ENCODE results near the gene LPAR5.
A peak's percentile ranks its signal among the peaks of the same experiment; 100 is the strongest.

Gene LPAR5

DNA sequence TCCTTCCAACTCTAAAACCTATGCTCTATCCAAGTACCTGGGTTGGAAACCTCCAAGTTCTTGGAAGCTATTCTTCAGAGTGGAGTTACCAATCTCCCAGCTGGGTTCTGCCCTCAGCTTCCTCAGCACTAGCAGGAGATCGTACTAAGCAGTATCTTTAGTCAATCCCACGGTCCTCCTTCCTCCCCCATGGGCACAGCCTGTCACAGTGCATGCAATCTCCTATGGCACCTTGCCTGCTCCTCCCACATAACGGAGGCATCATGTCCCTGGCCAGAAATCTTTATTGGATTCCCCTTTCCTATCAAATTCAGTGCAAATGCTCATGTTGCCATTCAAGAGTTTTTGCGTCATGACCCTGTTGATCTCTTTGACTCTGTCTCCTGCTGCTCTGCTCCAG lies 5.4 kb upstream of the LPAR5 start:
- no peak for DNase-seq
- in situ Hi-C loops (cut with HindIII; ENCODE audit: low pct_ligation_motif_present, low pct_unique_long_range_greater_than_20kb, low sequenced_read_pairs) = no loop called here

DNA sequence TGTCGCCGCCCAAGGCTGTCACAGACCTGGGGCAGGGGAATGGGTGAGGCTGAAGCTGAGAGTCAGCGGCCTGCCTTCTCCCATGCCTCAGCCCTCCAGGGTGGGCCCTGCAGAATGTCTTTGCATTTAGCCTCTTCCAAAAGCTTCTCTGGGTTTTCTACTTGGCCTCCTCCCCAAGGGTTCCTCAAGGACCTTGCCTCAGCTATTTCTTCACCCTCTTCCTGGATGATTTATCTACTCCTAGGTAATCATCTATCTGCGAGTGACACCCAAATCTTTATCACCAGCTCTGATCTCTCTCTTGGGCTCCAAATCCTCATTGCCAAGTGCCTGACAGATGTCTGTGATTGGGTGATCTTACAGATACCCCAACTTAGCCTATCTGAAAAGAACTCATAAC lies 4.7 kb upstream of the LPAR5 start:
- in situ Hi-C loops (cut with HindIII; ENCODE audit: low pct_ligation_motif_present, low pct_unique_long_range_greater_than_20kb, low sequenced_read_pairs) = no loop called here
- DNase-seq = no peak

DNA sequence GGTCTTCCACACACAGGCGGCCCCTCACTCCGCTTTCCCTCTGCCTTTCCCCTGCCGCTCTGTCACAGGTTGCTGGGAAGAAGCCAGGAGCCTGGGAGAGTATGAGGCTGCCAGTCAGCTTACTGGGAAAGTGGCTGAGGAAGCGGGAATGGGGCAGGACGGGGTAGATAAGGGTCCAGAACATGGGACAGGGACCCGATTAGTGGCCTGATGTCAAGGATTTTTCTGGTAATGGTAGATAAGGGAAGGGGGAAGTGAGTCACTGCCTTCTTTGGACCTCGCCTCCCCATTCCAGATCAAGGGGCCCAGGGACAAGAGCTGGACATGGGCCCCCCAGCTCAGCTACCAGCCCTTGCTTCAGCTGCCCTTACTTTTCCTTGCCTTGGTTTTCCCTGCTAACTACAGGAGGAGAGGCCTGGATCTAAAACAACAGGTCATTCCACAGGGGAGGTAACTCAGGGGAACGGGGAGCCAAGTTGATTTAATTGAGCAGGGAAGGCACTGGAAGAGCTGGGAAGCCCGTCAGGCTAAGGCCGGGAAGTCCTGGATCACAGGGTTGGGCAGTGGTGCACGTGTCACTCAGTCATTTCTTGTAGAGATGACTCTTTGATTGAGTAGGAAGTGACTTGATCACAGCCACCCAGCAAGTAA lies 3.5 kb upstream of the LPAR5 start:
- no peak for DNase-seq
- in situ Hi-C loops (cut with HindIII; ENCODE audit: low pct_ligation_motif_present, low pct_unique_long_range_greater_than_20kb, low sequenced_read_pairs) = no loop called here

DNA sequence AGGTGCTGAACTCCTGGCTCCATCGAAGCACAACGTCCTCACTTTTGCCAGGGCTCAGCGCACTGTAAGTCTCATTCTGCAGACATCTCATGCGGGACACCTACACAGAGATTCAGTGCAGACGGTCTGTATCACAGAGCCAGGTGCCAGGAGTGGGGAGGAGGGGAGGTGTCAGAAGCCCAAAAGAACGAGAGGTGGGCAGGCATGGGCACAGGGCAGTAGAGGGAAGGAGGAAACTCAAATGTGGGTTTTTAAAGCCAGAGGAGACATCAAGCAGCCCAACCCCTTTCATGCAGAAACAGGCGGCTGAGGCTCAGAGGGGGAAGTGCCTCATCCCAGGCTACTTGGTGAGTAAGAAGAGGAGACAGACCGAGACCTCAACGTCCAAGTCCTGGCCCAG lies 2.5 kb upstream of the LPAR5 start:
- in situ Hi-C loops (cut with HindIII; ENCODE audit: low pct_ligation_motif_present, low pct_unique_long_range_greater_than_20kb, low sequenced_read_pairs) = no loop called here
- DNase-seq = no peak

DNA sequence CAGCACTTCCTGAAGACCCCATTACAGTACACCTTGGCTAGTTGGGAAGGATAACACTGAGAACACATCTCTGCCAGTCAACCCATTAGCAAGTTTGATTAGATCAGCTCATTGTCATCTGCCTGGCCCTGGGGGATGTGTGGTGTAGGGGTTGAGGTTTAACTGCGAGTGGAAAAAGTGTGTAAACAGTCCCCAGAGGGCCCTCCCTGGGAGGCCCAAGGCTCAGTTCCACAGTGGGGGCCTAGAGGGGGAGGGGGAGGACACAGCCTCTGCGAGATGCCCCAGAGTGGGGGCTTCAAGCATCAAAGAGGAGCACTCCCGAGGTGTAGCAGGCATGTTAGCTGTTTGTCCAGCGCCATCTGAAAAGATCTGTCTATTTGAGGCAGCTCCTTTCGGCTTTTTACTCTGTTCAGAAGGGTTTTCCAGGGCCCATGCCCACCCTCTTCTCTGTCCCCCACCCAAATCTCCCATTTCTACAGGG lies 344 bp downstream of the LPAR5 start:
- in situ Hi-C loops (cut with HindIII; ENCODE audit: low pct_ligation_motif_present, low pct_unique_long_range_greater_than_20kb, low sequenced_read_pairs) = no loop called here
- no peak for DNase-seq

DNA sequence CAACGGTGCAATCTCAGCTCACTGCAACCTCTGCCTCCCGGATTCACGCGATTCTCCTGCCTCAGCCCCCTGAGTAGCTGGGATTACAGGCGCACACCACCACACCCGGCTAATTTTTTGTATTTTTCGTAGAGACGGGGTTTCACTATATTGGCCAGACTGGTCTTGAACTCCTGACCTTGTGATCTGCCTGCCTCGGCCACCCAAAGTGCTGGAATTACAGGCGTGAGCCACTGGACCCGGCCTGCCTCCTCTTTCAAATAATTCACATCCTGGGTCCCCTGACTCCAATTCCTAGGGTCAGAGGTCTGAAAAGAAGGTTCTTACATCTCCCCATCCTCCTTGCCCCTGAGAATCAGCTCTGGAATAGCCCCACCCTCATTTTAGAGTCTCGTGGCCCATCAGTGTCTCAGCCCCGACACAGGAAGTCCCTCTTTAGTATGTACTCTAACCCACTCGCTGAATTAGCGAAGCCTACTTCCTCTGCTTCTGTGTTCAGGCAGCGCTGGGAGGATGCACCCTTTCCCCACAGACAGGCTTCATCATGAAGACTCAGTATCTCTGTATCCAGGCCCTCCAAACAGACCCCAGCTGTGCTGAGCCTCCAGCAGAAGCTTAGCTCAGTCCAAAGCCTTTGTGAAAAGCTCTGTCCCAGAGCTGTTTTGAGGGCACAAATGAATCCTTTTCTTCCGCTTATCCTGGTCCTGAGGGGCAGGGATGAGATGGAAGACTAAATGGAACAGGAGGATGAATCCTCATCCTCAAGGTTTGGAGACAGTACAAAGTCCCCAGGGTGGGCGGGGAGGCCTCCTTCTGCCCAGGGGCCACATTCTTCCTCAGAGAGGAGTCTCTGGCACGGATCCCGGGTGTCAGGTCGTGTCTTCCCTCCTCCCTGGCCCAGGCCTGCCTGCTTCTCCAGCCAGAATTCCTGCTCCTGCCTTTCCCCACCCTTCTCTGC lies 3.5 kb downstream of the LPAR5 start:
- in situ Hi-C loops (cut with HindIII; ENCODE audit: low pct_ligation_motif_present, low pct_unique_long_range_greater_than_20kb, low sequenced_read_pairs) = no loop called here
- DNase-seq = peak; percentile 31

DNA sequence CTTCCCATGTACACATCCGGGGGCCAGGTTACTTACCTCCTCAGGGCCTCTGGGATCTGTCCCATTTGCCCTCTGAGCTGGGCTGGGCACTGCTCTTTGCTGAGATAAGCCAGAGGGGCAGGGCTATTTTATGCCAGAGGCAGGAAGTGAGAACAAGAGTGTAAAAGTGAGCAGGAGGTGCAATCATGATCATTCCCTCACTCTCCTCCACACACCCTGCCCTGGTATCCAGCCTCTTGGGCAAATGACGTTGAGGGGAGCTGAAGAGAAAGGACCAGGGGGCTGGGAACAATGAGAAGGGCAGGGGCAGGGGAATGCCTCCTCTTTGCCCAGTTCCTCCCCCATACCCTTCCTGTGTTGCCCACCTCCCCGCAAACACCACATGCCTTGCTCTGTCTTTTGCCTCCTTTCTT lies 4.2 kb downstream of the LPAR5 start:
- no peak for DNase-seq
- in situ Hi-C loops (cut with HindIII; ENCODE audit: low pct_ligation_motif_present, low pct_unique_long_range_greater_than_20kb, low sequenced_read_pairs) = no loop called here

DNA sequence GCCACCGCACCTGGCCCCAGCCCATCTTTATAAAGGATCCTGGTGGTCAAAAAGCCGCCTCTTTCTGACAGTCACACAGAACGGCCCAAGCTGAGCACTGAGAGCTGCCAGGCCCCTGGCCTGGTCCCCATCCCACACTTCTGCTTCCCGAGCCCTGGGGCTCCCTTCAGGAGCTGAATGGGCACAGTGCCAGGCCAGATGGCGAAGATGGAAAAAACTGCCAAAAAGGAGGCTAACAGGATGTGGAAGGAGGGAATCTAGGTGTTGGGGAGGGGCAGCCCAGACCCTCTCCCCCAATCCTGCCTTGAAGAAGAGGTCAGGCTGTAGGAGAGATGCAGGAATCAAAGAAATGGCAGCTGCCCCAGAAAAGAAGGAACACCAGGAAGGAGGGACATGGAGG lies 5.0 kb downstream of the LPAR5 start:
- in situ Hi-C loops (cut with HindIII; ENCODE audit: low pct_ligation_motif_present, low pct_unique_long_range_greater_than_20kb, low sequenced_read_pairs) = no loop called here

DNA sequence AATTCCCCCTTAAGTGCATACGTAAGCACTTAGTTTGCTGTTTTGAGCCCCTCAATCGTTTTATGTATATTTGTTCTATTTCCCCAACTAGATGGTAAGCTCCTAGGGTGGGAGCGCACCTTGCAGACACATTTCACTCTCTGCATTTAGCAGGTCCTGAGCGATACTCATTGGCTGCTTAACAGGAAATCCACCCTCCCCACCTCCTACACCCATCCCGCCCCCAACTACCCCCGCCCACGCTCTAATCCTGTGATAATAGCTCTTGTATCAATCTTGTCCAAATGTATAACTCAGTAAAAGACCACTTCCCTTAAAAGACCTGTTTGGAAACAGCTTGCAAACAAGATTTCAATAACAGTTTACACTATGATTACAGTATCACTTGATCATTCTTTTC lies 8.1 kb downstream of the LPAR5 start:
- DNase-seq = no peak
- in situ Hi-C loops (cut with HindIII; ENCODE audit: low pct_ligation_motif_present, low pct_unique_long_range_greater_than_20kb, low sequenced_read_pairs) = no loop called here

More for the DNA sequence above, 5.0 kb downstream of the LPAR5 start:
- no peak for DNase-seq

DNA sequence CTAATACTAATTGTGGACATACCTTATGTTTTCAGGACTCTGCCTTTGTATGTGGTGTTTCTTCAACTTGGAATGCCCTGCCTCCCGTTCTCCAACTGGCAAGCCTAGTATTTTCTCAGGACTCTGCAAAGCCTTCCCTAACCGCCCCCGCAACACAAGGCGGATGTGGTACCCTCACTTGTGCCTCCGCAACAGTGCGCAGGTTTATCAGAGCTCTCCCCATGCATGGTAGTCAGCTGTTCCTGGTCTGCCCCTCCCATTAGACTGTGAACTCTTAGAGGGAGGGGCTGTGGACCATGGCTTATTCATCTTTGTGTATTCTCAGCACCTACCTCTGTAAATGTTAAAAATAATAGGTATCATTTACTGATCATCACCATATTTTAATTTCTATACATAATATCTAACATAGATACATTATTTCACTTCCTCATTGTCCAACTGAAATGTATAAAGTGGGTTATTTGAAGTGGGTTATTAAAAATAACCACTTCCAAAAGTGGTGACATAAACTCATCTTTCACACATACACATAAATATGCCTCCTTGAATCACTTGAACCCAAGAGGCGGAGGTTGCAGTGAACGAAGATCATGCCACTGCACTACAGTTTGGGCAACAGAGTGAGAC lies 9.0 kb downstream of the LPAR5 start:
- in situ Hi-C loops (cut with HindIII; ENCODE audit: low pct_ligation_motif_present, low pct_unique_long_range_greater_than_20kb, low sequenced_read_pairs) = no loop called here
- DNase-seq = no peak

DNA sequence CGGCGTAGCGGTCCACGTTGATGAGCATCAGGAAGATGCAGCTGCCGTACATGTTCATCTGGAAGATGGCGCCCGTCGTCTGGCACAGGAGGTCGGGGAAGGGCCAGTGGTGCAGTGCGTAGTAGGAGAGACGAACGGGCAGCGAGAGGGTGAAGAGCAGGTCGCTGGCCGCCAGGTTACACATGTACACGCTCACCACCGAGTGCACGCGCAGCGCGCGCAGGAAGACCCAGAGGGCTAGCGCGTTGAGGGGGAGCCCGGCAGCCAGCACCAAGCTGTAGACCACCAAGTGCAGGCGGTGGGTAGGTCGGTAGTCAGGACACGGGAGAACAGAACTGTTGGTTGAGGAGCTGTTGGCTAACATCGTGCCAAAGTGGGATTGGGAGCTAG lies 14.9 kb downstream of the LPAR5 start:
- no peak for DNase-seq
- in situ Hi-C loops (cut with HindIII; ENCODE audit: low pct_ligation_motif_present, low pct_unique_long_range_greater_than_20kb, low sequenced_read_pairs) = no loop called here

DNA sequence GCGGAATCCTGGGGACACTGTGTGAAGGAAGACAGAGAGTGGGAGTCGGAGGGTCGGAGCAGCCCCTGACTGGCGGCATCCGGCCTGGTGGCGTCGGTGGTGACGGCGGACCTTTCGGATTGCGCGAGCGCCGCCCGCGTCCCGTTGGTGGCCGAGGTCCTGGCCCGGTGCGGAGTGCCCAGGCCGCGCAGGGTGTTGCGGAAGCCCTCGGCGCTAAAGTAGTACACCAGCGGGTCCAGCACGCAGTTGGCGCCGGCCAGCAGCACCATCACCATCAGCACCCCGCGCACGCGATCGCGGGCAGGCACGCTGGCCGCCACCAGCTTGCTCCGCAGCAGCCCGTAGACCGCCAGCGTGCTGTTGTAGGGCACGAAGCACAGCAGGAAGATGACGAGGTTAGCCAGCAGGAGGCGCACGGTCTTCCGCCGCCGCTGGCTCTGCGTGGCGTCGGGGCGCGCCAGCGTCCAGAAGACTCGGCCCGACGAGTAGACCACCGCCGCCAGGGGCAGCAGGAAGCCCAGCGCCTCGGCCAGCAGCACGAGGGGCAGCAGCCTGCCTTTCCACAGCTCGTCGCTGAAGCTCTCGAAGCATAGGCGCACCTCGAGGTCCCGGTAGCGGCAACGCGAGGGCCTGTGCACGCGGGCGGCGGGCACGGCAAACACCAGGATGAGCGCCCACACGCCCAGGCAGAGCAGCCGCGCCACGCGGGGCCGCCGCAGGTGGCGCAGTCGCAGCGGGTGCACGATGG lies 15.4 kb downstream of the LPAR5 start:
- no peak for DNase-seq
- in situ Hi-C loops (cut with HindIII; ENCODE audit: low pct_ligation_motif_present, low pct_unique_long_range_greater_than_20kb, low sequenced_read_pairs) = no loop called here

DNA sequence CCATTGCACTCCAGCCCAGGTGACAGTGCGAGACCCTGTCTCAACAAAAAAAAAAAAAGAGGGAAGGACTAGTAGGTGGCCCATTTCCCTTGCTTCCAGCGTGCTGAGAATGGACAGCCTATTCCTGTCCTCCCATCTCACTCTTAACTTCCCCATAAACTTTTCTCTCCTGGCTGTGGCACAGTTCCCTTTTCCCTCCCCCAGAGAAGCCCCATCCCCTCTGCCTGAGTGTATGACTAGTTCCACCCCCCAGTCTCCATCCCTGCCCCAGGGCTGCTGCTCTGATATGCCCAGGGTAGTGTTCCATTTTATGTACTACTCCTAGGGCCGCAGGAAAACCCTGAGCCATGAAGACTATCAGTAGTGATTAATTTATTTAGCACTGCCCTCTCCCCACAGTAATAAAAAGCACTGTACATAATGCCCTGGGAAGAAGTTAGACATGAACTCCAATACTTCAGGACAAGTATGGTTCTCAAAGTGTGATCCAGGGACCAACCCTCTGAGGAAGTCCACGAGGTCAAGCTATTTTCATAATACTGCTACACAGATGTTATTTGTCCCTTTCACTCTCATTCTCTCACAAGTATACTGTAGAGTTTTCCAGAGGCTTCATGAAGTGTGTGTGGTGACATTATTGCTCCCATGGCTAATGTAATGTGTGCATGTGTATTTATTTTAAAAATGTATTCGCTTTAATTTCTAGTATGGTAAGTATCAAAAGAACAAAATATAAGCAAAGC lies 17.1 kb downstream of the LPAR5 start:
- no peak for DNase-seq
- in situ Hi-C loops (cut with HindIII; ENCODE audit: low pct_ligation_motif_present, low pct_unique_long_range_greater_than_20kb, low sequenced_read_pairs) = no loop called here

DNA sequence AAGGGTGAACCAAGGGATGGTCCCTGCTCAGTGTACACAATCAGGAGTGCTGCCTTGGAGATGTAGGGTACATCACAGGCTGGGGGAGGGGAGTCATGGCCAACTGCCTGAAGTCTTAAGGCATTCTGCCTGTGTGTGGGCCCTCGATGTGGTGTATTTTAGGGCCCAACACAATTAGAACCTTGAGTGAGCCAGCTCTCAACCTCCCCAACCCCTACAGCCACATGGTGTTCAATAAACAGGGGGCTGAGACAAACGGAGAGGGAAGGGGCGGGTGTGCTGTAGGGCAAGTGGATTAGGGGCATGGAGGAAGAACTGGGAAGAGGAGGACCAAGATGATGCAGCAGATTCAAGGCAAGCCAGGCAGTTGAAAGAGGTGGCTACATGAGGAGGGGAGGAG lies 20.0 kb downstream of the LPAR5 start:
- in situ Hi-C loops (cut with HindIII; ENCODE audit: low pct_ligation_motif_present, low pct_unique_long_range_greater_than_20kb, low sequenced_read_pairs) = no loop called here
- no peak for DNase-seq

DNA sequence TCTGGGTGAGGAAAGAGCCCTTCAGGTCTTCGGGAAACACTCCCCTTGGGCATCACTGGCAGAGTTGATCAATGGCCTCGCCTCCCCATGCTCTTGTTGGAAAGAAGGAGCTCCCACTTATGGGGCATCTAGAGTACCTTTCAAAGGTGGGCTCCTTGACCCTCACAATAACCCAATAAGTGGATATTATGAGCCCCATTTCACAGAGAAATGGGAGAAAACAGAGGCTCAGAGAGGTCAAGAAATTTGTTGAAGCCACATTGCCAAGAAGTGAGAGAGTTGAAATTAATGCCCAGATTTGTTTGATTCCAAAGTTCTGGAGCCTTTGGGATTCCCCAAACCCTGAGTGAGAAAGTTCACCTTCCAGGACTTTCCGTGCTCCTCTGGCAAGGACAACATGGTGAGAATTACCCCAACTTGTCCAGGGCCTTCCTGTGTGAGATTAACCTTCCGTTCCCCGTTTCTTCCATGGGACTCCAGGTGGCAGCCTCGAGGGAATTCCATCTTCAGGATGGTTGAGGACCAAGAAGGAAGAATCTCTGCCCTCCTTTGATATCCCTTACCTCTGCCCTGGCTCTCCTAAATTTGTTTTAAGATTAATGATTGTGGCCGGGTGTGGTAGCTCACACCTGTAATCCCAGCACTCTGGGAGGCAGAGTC lies 21.1 kb downstream of the LPAR5 start:
- peak; percentile 44 for DNase-seq
- in situ Hi-C loops (cut with HindIII; ENCODE audit: low pct_ligation_motif_present, low pct_unique_long_range_greater_than_20kb, low sequenced_read_pairs) = no loop called here

DNA sequence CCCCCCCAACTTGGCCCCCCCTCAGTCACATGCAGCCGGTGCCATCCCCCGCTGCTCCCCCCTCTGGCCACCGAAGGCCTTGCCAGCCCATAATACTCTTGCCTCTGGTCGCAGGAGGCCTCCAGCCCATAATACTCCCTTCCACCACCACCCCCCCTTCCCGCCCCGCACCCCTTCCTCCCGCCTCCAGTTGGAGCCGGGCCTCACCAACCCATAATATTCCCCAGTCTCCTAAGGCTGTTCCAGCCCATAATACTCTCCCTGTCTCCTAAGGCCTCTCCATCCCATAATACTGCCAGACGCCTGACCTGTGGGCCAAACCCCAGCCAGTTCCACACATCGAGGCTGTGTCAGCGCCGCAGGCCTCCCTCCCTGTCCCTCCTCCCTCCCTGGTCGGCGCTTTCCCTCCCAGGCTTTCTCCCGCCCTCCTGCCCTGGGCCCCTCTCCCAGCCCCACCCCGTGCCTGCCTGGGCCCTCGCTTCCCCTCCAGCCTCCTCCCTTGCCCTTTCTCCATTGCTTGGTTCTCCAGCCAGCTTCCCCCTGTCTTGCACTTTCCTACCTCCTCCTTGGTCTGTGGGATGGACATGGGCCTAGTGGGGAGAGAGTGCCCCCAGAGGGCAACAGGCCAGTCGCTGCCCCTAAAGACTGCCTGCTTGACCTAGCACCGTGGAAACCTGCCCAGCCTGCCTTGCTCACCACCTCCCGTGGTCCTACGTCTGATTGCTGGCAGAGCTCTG lies 21.8 kb downstream of the LPAR5 start:
- in situ Hi-C loops (cut with HindIII; ENCODE audit: low pct_ligation_motif_present, low pct_unique_long_range_greater_than_20kb, low sequenced_read_pairs) = no loop called here
- peak; percentile 86 for DNase-seq

Measured in ACHN (cell line).